ENCODE measurements around the gene HSPG2.

The HSPG2 gene

GRCh38 chr1:21848524-21849174 lies 88.5 kb downstream of the HSPG2 start:
- Histone ChIP-seq H3K79me2 (no peaks in the 10 kb centered on the region), H3K4me1 (no peaks in the 10 kb centered on the region), H3K4me3 (ENCODE audit: low read depth, low read length) (no peak overlapping the region), H3K9ac (no peak overlapping the region), H3K36me3 (ENCODE audit: control insufficient read depth, insufficient read depth, low read length) (no peaks in the 10 kb centered on the region), H3K4me2 (ENCODE audit: low read length) (no peak overlapping the region), H2AFZ (no peak overlapping the region), H3K9me3 (ENCODE audit: control insufficient read depth, low read length) (no peaks in the 10 kb centered on the region), H3K27ac (no peak overlapping the region), H3K27me3 (ENCODE audit: control insufficient read depth, insufficient read depth, low read length) (no peaks in the 10 kb centered on the region)
- TF ChIP-seq, protein P1, sequence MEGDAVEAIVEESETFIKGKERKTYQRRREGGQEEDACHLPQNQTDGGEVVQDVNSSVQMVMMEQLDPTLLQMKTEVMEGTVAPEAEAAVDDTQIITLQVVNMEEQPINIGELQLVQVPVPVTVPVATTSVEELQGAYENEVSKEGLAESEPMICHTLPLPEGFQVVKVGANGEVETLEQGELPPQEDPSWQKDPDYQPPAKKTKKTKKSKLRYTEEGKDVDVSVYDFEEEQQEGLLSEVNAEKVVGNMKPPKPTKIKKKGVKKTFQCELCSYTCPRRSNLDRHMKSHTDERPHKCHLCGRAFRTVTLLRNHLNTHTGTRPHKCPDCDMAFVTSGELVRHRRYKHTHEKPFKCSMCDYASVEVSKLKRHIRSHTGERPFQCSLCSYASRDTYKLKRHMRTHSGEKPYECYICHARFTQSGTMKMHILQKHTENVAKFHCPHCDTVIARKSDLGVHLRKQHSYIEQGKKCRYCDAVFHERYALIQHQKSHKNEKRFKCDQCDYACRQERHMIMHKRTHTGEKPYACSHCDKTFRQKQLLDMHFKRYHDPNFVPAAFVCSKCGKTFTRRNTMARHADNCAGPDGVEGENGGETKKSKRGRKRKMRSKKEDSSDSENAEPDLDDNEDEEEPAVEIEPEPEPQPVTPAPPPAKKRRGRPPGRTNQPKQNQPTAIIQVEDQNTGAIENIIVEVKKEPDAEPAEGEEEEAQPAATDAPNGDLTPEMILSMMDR (IDR thresholded peaks at IDR 0.05), result no peak

- H3K36me3 ChIP-seq (ENCODE audit: control insufficient read depth, insufficient read depth, low read length), result no peaks in the 10 kb centered on the region
- no peaks in the 10 kb centered on the region for H3K9me3 ChIP-seq (ENCODE audit: control insufficient read depth, low read length)
- H3K4me2 ChIP-seq (ENCODE audit: low read length), result no peak overlapping the region
- H2AFZ ChIP-seq, result no peak overlapping the region
- H3K9ac ChIP-seq, result no peak overlapping the region
- no peak overlapping the region for H3K27ac ChIP-seq
- H3K4me3 ChIP-seq (ENCODE audit: low read depth, low read length), result no peak overlapping the region
- TF ChIP-seq, protein P1 (IDR thresholded peaks at IDR 0.05), result no peak
- no peaks in the 10 kb centered on the region for H3K27me3 ChIP-seq (ENCODE audit: control insufficient read depth, insufficient read depth, low read length)
- no peaks in the 10 kb centered on the region for H3K79me2 ChIP-seq
- H3K4me1 ChIP-seq, result no peaks in the 10 kb centered on the region
These were observed 89.6 kb downstream of the HSPG2 start for GRCh38 chr1:21847223-21848205.

DNA sequence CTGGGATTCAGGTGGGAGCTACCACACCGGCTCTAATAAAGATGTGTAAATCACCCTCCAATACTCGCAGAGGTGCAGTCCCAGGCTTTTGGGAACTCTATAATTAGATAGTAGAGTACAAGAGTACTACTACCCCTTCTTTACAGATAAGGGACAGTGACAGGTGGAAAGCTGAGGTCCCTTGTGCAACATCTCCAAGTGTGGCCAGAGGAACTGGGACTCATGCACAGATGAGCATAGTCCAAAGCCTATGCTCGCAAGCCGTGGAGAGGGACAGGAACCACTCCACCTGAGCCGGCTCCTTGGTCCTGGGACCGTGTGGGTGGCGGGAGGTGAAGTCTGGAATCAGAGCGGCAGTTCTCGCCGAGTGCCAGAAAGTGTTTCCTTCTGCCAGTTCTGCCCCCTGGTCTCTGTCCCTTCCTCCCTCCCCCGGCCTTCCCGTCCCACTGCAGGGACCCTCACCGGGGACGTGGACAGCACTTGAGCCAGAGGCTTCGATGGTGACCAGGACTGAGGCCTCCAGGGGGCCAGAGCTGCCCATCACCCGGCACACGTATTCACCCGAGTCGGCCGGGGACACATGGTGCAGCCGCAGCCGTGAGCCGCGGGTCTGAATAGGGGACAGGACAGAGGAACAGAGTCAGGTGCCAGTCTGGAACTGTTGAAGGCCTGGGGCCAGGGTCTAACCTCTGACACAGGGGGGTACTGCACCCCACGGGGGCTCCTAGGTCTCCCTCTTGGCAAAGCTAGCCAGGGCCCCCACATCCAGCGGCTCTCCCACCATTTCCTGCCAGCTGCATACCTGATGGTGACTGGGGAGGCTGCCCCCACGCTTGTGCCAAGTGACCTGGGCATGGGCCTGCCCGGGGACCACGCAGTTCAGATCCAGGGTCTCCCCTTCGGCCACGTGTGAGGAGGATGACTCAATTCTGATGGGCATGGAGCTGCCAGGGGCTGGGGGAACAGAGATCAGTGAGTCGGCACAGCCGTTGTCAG lies 91.2 kb downstream of the HSPG2 start:
- Histone ChIP-seq H3K36me3 (ENCODE audit: control insufficient read depth, insufficient read depth, low read length) (no peaks in the 10 kb centered on the region), H3K4me1 (no peaks in the 10 kb centered on the region), H3K9me3 (ENCODE audit: control insufficient read depth, low read length) (no peaks in the 10 kb centered on the region), H3K4me3 (ENCODE audit: low read depth, low read length) (no peak overlapping the region), H3K27ac (no peak overlapping the region), H3K27me3 (ENCODE audit: control insufficient read depth, insufficient read depth, low read length) (no peaks in the 10 kb centered on the region), H3K4me2 (ENCODE audit: low read length) (no peak overlapping the region), H3K79me2 (no peaks in the 10 kb centered on the region), H2AFZ (no peak overlapping the region), H3K9ac (no peak overlapping the region)
- TF ChIP-seq, protein P1 (IDR thresholded peaks at IDR 0.05), result no peak

GRCh38 chr1:21843996-21844395 lies 93.1 kb downstream of the HSPG2 start:
- TF ChIP-seq, protein P1 (IDR thresholded peaks at IDR 0.05), result no peak
- no peaks in the 10 kb centered on the region for H3K36me3 ChIP-seq (ENCODE audit: control insufficient read depth, insufficient read depth, low read length)
- H3K9me3 ChIP-seq (ENCODE audit: control insufficient read depth, low read length), result no peaks in the 10 kb centered on the region
- H3K4me1 ChIP-seq, result no peaks in the 10 kb centered on the region
- no peak overlapping the region for H3K9ac ChIP-seq
- no peaks in the 10 kb centered on the region for H3K27me3 ChIP-seq (ENCODE audit: control insufficient read depth, insufficient read depth, low read length)
- no peak overlapping the region for H3K4me2 ChIP-seq (ENCODE audit: low read length)
- H2AFZ ChIP-seq, result no peak overlapping the region
- H3K4me3 ChIP-seq (ENCODE audit: low read depth, low read length), result no peak overlapping the region
- H3K79me2 ChIP-seq, result no peaks in the 10 kb centered on the region
- H3K27ac ChIP-seq, result no peak overlapping the region
